Omental fat pad (tissue), 4 donors: ENCODE measurements around the gene SPDYE3. TPM values are rescaled to one million over a fixed set of nuclear protein-coding genes. Genes with fewer than 3 reads are reported as not detected.
"Not testable (repeated sequence)": the region's sequence is repeated elsewhere in the genome, so short reads cannot be mapped to it uniquely, and the experiment has no call there.

ENCODE experiments used
- ATAC-seq: fragments of 150-250 bp; one replicate; pipeline ENCODE4 v1.9.1; 2016; ENCODE audit warnings: mild to moderate bottlenecking, moderate library complexity; ENCODE audit not compliant: low FRiP score
- DNase-seq: peaks from one replicate; pipeline ENCODE4 v3.0.0-alpha.2; 2019; ENCODE audit warnings: low spot score
- total RNA-seq, 4 donors: library from RNA; depleted of rRNA; stranded (reverse); fragments of >200 nt; gene quantifications; one replicate each; pipeline ENCODE4 v1.1.0, GENCODE V29; 2016
- TF ChIP-seq, protein P1 (sequence below), 3 donors: fragments of 450-650 bp; IDR thresholded peaks; one replicate each; pipeline ENCODE4 v1.5.1; 2016 to 2017; ENCODE audit warnings: antibody characterized with exemption in 3 of 3, mild to moderate bottlenecking in 3 of 3, moderate library complexity in 2 of 3

Gene SPDYE3
- total RNA-seq, 4 donors from 2014 or later, result not detected

DNA sequence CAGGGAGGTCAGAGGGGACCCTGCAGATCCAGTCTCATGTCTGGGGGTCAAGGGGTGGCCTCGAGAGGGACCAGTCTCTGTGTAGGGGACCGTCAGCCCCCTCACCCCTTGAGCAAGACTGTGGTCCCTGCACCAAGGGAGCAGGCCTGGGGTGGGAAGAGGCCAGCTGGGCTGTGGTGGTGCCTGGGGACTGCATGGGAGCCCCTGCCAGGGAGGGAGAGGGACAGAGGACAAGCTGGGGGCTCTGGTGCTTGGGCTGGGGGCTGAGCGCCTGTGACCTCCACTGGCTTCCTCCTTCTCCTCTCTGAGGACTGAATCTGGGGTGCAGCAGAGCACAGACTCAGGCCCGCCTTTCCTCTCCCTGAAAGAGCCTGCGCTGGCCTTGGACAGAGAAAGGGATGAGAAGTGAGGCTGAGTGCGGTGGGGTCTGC is 49.6 kb downstream of the SPDYE3 start:
- DNase-seq (no peak), ATAC-seq (no peak)
- TF ChIP-seq, protein P1, sequence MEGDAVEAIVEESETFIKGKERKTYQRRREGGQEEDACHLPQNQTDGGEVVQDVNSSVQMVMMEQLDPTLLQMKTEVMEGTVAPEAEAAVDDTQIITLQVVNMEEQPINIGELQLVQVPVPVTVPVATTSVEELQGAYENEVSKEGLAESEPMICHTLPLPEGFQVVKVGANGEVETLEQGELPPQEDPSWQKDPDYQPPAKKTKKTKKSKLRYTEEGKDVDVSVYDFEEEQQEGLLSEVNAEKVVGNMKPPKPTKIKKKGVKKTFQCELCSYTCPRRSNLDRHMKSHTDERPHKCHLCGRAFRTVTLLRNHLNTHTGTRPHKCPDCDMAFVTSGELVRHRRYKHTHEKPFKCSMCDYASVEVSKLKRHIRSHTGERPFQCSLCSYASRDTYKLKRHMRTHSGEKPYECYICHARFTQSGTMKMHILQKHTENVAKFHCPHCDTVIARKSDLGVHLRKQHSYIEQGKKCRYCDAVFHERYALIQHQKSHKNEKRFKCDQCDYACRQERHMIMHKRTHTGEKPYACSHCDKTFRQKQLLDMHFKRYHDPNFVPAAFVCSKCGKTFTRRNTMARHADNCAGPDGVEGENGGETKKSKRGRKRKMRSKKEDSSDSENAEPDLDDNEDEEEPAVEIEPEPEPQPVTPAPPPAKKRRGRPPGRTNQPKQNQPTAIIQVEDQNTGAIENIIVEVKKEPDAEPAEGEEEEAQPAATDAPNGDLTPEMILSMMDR (IDR thresholded peaks at IDR 0.05), result no peak

DNA sequence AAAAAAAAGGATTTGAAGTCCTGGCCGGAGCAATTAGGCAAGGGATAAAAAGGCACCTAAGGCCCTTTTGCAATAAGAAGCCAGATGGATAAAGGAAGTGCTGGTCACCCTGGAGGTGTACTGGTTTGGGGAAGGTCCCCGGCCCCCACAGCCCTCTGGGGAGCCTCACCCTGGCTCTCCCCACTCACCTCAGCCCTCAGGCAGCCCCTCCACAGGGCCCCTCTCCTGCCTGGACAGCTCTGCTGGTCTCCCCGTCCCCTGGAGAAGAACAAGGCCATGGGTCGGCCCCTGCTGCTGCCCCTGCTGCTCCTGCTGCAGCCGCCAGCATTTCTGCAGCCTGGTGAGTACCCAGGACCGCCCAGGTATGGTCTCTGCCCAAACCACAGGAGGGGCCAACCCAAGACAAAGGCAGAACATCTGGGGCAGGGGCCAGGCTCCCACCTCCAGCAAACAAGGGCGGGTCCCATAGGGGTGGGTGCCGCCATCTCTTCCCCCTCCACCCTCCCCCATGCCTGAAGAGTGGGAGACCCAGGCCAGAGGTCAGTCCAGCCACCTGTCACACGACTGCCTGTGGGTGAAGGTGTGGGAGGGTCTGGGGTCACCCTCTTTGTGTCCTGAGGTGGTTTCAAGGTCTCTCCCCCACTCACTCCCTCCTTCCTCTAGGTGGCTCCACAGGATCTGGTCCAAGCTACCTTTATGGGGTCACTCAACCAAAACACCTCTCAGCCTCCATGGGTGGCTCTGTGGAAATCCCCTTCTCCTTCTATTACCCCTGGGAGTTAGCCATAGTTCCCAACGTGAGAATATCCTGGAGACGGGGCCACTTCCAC is 50.7 kb downstream of the SPDYE3 start, which contains the start of gene PILRB:
Gene PILRB (plus strand): TSS at position 91 of the 830 bp plus-strand sequence. CDS start 186 bp downstream, at position 277.
- DNase-seq, result no peak
- TF ChIP-seq, protein P1 (IDR thresholded peaks at IDR 0.05), result no peak
- peak; percentile 9 for ATAC-seq

DNA sequence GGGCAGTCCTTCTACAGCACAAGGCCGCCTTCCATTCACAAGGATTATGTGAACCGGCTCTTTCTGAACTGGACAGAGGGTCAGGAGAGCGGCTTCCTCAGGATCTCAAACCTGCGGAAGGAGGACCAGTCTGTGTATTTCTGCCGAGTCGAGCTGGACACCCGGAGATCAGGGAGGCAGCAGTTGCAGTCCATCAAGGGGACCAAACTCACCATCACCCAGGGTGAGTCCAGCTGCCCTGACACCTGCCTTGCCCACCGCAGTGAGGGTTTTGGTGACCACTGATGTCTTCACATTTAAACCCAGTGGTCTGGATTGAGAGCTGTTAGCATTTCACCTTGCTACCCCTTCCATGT is 51.3 kb downstream of the SPDYE3 start:
- DNase-seq (no peak), ATAC-seq (no peak)
- TF ChIP-seq, protein P1 (IDR thresholded peaks at IDR 0.05), result no peak

DNA sequence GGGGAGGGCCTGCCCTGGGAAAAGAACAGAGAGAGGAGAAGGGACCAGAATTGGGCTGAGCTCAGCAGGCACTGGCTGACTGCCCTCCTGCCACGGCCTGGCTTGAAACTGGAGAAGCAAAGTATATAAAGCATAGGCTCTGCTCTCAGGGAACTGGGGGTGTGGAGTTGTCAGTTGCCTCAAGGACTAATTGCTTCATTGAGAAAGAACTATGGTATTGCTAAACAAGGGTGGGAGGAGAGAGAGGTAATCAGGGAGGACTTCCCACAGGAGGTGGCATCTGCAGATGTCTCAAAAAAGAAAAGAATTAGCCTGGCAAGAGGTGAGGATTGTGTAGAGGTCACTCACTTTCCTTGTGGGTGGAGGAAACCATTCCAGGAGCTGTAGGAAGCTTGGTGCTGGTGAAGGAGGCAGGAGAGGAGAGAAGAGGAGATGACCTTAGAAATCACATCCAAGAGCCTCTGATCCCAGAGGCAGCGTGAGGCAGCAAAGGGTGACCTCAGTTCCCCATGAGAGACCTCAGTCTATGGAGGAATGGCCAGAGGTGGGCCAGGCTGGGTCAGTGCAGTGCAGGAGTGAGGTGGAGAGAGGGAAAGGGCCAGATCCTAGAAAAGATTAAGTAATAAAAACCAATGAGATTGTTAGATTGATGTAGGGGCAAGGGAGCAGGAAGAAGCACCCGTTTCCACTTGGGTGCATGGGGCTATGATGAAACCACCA is 52.8 kb downstream of the SPDYE3 start:
- ATAC-seq (no peak), DNase-seq (no peak)
- TF ChIP-seq, protein P1 (IDR thresholded peaks at IDR 0.05), result no peak

DNA sequence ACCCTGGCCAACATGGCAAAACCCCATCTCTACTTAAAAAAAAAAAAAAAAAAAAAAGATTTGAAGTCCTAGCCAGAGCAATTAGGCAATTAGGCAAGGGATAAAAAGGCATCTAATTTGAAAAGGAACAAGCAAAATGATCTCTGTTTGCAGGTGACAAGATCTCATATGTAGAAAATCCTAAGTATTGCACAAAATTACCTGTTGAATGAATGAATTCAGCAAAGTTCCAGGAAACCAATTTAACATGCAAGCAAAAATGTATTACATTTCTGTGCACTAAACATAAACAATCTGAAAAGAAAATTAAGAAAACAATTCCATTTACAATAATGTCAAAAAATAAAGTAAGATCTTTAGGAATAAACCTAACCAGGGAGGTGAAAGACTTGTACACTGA is 55.6 kb downstream of the SPDYE3 start:
- ATAC-seq, result no peak
- TF ChIP-seq, protein P1 (IDR thresholded peaks at IDR 0.05), result no peak
- no peak for DNase-seq

DNA sequence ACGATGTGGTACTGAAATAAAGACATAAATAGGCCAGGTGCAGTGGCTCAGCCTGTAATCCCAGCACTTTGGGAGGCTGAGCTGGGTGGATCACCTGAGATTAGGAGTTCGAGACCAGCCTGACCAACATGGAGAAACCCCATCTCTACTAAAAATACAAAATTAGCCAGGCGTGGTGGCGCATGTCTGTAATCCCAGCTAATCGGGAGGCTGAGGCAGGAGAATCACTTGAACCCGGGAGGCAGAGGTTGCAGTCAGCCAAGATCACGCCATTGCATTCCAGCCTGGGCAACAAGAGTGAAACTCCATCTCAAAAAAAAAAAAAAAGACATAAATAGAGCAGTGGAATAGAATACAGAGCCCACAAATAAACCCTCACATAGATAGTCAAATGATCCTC is 56.3 kb downstream of the SPDYE3 start:
- ATAC-seq, DNase-seq: not testable (repeated sequence)

DNA sequence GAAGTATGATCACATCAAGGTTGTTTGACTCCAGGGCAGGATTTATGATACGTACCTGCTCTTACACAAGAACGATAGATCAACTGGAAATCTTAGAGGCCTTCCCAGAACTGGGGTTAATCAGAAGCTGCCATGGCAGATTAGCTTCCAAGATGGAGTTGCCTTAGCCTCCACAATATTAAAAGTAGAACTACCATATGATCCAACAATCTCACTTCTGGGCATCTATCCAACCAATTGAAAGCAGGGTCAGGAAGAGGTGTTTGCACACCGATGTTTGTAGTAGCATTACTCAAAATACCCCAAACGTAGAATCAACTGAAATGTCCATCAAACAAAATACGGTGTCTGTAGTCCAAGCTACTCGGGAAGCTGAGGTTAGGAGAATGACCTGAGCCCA is 57.0 kb downstream of the SPDYE3 start:
- DNase-seq (no peak), ATAC-seq (no peak)
- TF ChIP-seq, protein P1 (IDR thresholded peaks at IDR 0.05), result no peak

DNA sequence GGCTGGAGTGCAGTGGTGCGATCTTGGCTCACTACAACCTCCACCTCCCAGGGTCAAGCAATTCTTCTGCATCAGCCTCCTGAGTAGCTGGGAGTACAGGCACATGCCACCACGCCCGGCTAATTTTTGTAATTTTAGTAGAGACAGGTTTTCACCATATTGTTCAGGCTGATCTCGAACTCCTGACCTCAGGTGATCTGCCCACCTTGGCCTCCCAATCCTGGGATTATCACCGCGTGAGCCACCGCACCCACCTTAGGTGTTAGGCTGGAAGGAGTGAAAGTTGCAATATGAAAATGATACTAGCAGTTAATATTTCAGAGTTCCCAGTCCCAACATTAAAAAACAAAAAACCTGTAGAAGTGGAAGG is 58.5 kb downstream of the SPDYE3 start:
- DNase-seq, result not testable (repeated sequence)

More for the DNA sequence above, 58.5 kb downstream of the SPDYE3 start:
- ATAC-seq, result not testable (repeated sequence)
